GM12878 (cell line): ENCODE data around the gene TAPBP. TPM values are rescaled to one million over a fixed set of nuclear protein-coding genes. Genes with fewer than 3 reads are reported as not detected.

Source experiments
- ATAC-seq: fragments of 200-7000 bp; cut with Tn5 transposase; 3 replicates; pipeline ENCODE4 v1.9.1; 2020; ENCODE audit warnings: mild to moderate bottlenecking, moderate library complexity
- BruUV-seq: library from RNA; stranded (reverse); fragments of 400-500 nt; replicated peaks from 2 replicates; lab custom pipeline; 2021; lab: Mats Ljungman, UMichigan
- CTCF ChIA-PET: fragments of 300-600 bp; sonication (Branson Sonifier 250); formaldehyde crosslinking; extraction: SDS; loops from one replicate; lab custom pipeline; 2021; ENCODE audit warnings: inconsistent platforms; lab: Yijun Ruan, JAX
- POLR2A ChIA-PET: fragments of 350-600 bp; formaldehyde crosslinking; extraction: SDS; loops from one replicate; lab custom pipeline; 2021; ENCODE audit warnings: inconsistent platforms; lab: Charles Lee
- RAD21 ChIA-PET: fragments of 300-600 bp; sonication (Branson Sonifier 250); formaldehyde crosslinking; loops from one replicate; lab custom pipeline; 2023; ENCODE audit warnings: antibody characterized with exemption; ENCODE audit not compliant: unreplicated experiment; lab: Charles Lee
- SMC1A ChIA-PET: fragments of 300-600 bp; sonication (Branson Sonifier 250); formaldehyde crosslinking; loops from one replicate; lab custom pipeline; 2023; ENCODE audit not compliant: unreplicated experiment, uncharacterized antibody; lab: Charles Lee
- DNase-seq: peaks from one replicate; pipeline ENCODE4 v3.0.0-alpha.2; 2011; ENCODE audit warnings: low read depth, low spot score
- FAIRE-seq: peaks from 3 replicates; lab custom pipeline; 2011; peaks lifted over from hg19 to GRCh38; lab: Jason Lieb, UNC
- H2AFZ ChIP-seq: 2 replicates; pipeline ENCODE4 v1.6.0; 2011; ENCODE audit warnings: low read depth, low read length, control low read depth; ENCODE audit not compliant: control insufficient read depth
- H3K27ac ChIP-seq: 2 replicates; pipeline ENCODE4 v1.5.1; 2011; ENCODE audit warnings: control low read depth; ENCODE audit not compliant: control insufficient read depth, insufficient read depth
- H3K27me3 ChIP-seq, 2 experiments: replicated peaks in 1 of 2; 2 replicates each; pipeline versions ENCODE4 v1.6.0 to v1.6.1; 2011; ENCODE audit warnings: low read length in 1 of 2; ENCODE audit not compliant: control insufficient read depth in 2 of 2, insufficient read depth in 2 of 2
- H3K36me3 ChIP-seq, 2 experiments: 2 replicates each; pipeline ENCODE4 v1.5.1; 2011; ENCODE audit warnings: low read length in 1 of 2; ENCODE audit not compliant: control insufficient read depth in 2 of 2, insufficient read depth in 2 of 2
- H3K4me1 ChIP-seq: 2 replicates; pipeline ENCODE4 v1.6.1; 2011; ENCODE audit warnings: mild to moderate bottlenecking, low read length, moderate library complexity, mixed read lengths; ENCODE audit not compliant: control insufficient read depth, insufficient read depth
- H3K4me2 ChIP-seq: 2 replicates; pipeline ENCODE4 v1.6.0; 2011; ENCODE audit warnings: control low read depth; ENCODE audit not compliant: control insufficient read depth, insufficient read depth
- H3K4me3 ChIP-seq: fragments of 200-600 bp; sonication (generic); 2 replicates; pipeline ENCODE4 v1.5.1; 2016
- H3K79me2 ChIP-seq: 2 replicates; pipeline ENCODE4 v1.6.0; 2011; ENCODE audit warnings: low read length; ENCODE audit not compliant: control insufficient read depth, insufficient read depth
- H3K9ac ChIP-seq: 2 replicates; pipeline ENCODE4 v1.8.0; 2011; ENCODE audit warnings: low read length, control low read depth, mixed read lengths; ENCODE audit not compliant: control insufficient read depth, insufficient read depth
- H3K9me3 ChIP-seq: replicated peaks from 3 replicates; pipeline ENCODE4 v1.5.1; 2011; ENCODE audit warnings: mild to moderate bottlenecking, low read length; ENCODE audit not compliant: control insufficient read depth, insufficient read depth
- H4K20me1 ChIP-seq: 2 replicates; pipeline ENCODE4 v1.6.0; 2011; ENCODE audit not compliant: control insufficient read depth, insufficient read depth
- ASH2L ChIP-seq: fragments of 300-600, 200-600 bp; sonication (generic); IDR thresholded peaks from 2 replicates; pipeline ENCODE4 v1.6.1; 2017; ENCODE audit warnings: low read depth, mild to moderate bottlenecking, borderline replicate concordance
- CBX5 ChIP-seq: sonication (generic); IDR thresholded peaks from 2 replicates; pipeline ENCODE4 v1.6.1; 2016; ENCODE audit warnings: low read depth, moderate library complexity, mild to moderate bottlenecking, inconsistent platforms
- CREB1 ChIP-seq: IDR thresholded peaks from 2 replicates; pipeline ENCODE4 v1.6.1; 2012; ENCODE audit warnings: low read depth, mild to moderate bottlenecking, inconsistent platforms
- FOXM1 ChIP-seq: IDR thresholded peaks from 2 replicates; pipeline ENCODE4 v1.6.1; 2012; ENCODE audit warnings: low read depth, mild to moderate bottlenecking, inconsistent platforms, low read length, moderate library complexity
- IKZF2 ChIP-seq, 2 experiments: fragments of 450-650 bp; IDR thresholded peaks; 2 replicates each; pipeline ENCODE4 v1.6.1; 2017; ENCODE audit warnings: mild to moderate bottlenecking in 2 of 2, moderate library complexity in 2 of 2
- IRF4 ChIP-seq: IDR thresholded peaks from 2 replicates; pipeline ENCODE4 v1.6.1; 2011; ENCODE audit warnings: low read depth, low read length
- JUND ChIP-seq: IDR thresholded peaks from 2 replicates; pipeline ENCODE4 v1.6.1; 2012; ENCODE audit warnings: low read depth, mild to moderate bottlenecking, low read length, improper control_type of control experiment, moderate library complexity
- KLF5 ChIP-seq: fragments of 450-650 bp; IDR thresholded peaks from 2 replicates; pipeline ENCODE4 v1.6.1; 2014; ENCODE audit warnings: mild to moderate bottlenecking; ENCODE audit not compliant: partially characterized antibody
- MTA3 ChIP-seq: IDR thresholded peaks from 2 replicates; pipeline ENCODE4 v1.6.1; 2012; ENCODE audit warnings: low read length, inconsistent platforms, borderline replicate concordance
- NFIC ChIP-seq: IDR thresholded peaks from 2 replicates; pipeline ENCODE4 v1.6.1; 2012; ENCODE audit warnings: low read depth, mild to moderate bottlenecking, inconsistent platforms, low read length, moderate library complexity
- RUNX3 ChIP-seq: IDR thresholded peaks from 2 replicates; pipeline ENCODE4 v1.6.1; 2012; ENCODE audit warnings: low read length, inconsistent platforms
- SPI1 ChIP-seq: IDR thresholded peaks from 2 replicates; pipeline ENCODE4 v1.6.1; 2011; ENCODE audit warnings: low read depth, mild to moderate bottlenecking, low read length, moderate library complexity, borderline replicate concordance; ENCODE audit not compliant: insufficient read depth
- SRF ChIP-seq, 2 experiments: IDR thresholded peaks; 2 replicates each; pipeline ENCODE4 v1.6.1; 2011; ENCODE audit warnings: low read depth in 2 of 2, low read length in 2 of 2, mild to moderate bottlenecking in 1 of 2, moderate library complexity in 1 of 2
- TCF12 ChIP-seq: IDR thresholded peaks from 2 replicates; pipeline ENCODE4 v1.6.1; 2011; ENCODE audit warnings: low read depth, mild to moderate bottlenecking, low read length
- TCF3 ChIP-seq: IDR thresholded peaks from 2 replicates; pipeline ENCODE4 v1.6.1; 2012; ENCODE audit warnings: low read depth, mild to moderate bottlenecking, low read length, borderline replicate concordance; ENCODE audit not compliant: insufficient read depth
- TCF7 ChIP-seq: IDR thresholded peaks from 2 replicates; pipeline ENCODE4 v1.6.1; 2014; ENCODE audit warnings: antibody characterized with exemption, borderline replicate concordance
- ZBTB33 ChIP-seq: fragments of 450-650 bp; IDR thresholded peaks from 2 replicates; pipeline ENCODE4 v1.6.1; 2017; ENCODE audit warnings: mild to moderate bottlenecking
- ZNF217 ChIP-seq: fragments of 450-650 bp; IDR thresholded peaks from 2 replicates; pipeline ENCODE4 v1.6.1; 2017; ENCODE audit warnings: antibody characterized with exemption, mild to moderate bottlenecking
- ZNF384 ChIP-seq: IDR thresholded peaks from 2 replicates; pipeline ENCODE4 v1.6.1; 2012; ENCODE audit warnings: low read depth, mild to moderate bottlenecking, low read length, improper control_type of control experiment, borderline replicate concordance
- WGBS: methylation state at CpG from one replicate; pipeline ENCODE4 v1.1.6; 2016; ENCODE audit warnings: low lambda C conversion rate; ENCODE audit not compliant: insufficient replicate concordance, insufficient coverage; ENCODE audit errors: missing lambda C conversion rate; 5-methylcytosine and 5-hydroxymethylcytosine counted together
- in situ Hi-C: fragments of 300-500 bp; cut with MboI; formaldehyde crosslinking; loops from 9 replicates; pipeline ENCODE4 v1.14.3; 2018; ENCODE audit warnings: mixed read lengths
- intact Hi-C: fragments of 100-400 bp; cut with micrococcal nuclease; formaldehyde crosslinking; loops from one replicate; pipeline ENCODE4 v1.14.2; 2022; ENCODE audit not compliant: unreplicated experiment
- polyA plus RNA-seq, 11 experiments: library from polyadenylated mRNA; depleted of rRNA in 4 of 11; unstranded in 6 of 11; stranded (reverse) in 5 of 11; fragments of >200 nt; fragmentation: Nextera tagmentation in 4 of 11; fragmentation: Illumina TruSeq in 1 of 11; extraction: Ambion mirVana in 4 of 11; extraction: Trizol in 1 of 11; gene quantifications; 1 replicate in 1 of 11; 2 replicates in 10 of 11; pipeline versions ENCODE4 v1.2.1 to v1.2.3, GENCODE V29; 2011 to 2016; ENCODE audit warnings: inconsistent platforms in 2 of 11, missing spikeins in 2 of 11, low read depth in 1 of 11
- total RNA-seq, 4 experiments: library from RNA; depleted of rRNA in 3 of 4; stranded (reverse); fragments of >200 nt in 3 of 4; fragmentation: Illumina TruSeq in 1 of 4; extraction: Trizol in 1 of 4; gene quantifications; 2 replicates each; pipeline versions ENCODE4 v1.2.1 to v1.2.3, GENCODE V29; 2013 to 2021
- TF ChIP-seq, protein P1 (sequence below): fragments of 450-650 bp; IDR thresholded peaks from 2 replicates; pipeline ENCODE4 v1.6.1; 2017; ENCODE audit warnings: low read depth, mild to moderate bottlenecking, moderate library complexity

The TAPBP gene
- total and polyA plus RNA-seq, 10 of the 15 experiments (the other 5 are each of a cell fraction or from before 2014, with no cell fraction given) = 14.6 to 210 (median 78.1) TPM

- TF ChIP-seq IRF4 (no peak), ASH2L (no peak)
- TF ChIP-seq, all 136 proteins: peak for 0
These were observed 15.2 kb upstream of the TAPBP start (continued) for GRCh38 chr6:33329058-33329457.

DNA sequence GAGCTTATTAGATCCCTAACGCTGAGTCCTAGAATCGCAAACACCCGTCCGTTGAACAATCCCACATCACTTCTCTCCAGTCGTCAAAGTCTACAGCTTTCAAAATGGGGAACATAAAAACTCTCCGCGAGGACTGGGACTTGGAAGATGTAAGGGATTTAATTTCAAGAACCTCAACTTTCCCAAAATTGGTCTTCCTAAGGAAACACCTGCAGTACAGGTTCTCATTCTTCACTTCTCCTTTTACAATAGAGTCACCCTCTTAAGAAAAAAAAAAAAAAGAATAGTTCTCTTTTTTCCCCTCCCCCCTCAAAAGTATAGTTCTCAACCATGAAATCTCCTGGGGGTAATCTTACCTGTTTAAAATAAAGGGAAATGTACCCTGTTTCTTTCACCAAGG is 10.2 kb upstream of the TAPBP start:
- RAD21 ChIA-PET = interaction anchor here (1.1 to 1.2 kb wide), 2 partner anchors 25 to 76 kb away, joined by 3 to 4 read pairs; no protein-coding TSS in a partner anchor
- H2AFZ ChIP-seq = peak overlapping the region; percentile 82
- TF ChIP-seq TCF3 (0 out of 2 replicates have a peak, but pooled peaks have one; percentile 29), ASH2L (no peak), CREB1 (no peak), ZNF384 (peak; percentile 94), JUND (0 out of 2 replicates have a peak, but pooled peaks have one; percentile 24), ZBTB33 (no peak), ZNF217 (peak; percentile 29; the same call in 1 of the 2 replicates), SRF (IDR thresholded peaks at IDR 0.05; ENCODE audit: low read depth in 2 of 2, low read length in 2 of 2) (0 out of 4 replicates have a peak, but pooled peaks of 1 of the 2 experiments have one; percentile 43), TCF7 (no peak), NFIC (peak; percentile 33; the same call in 1 of the 2 replicates), SPI1 (peak; percentile 71), CBX5 (no peak), MTA3 (no peak), IKZF2 (IDR thresholded peaks at IDR 0.05) (peak; percentile 70 to 84), KLF5 (no peak), TCF12 (no peak), FOXM1 (peak; percentile 22; the same call in 1 of the 2 replicates), RUNX3 (peak; percentile 20; the same call in 1 of the 2 replicates)
- TF ChIP-seq, protein P1, sequence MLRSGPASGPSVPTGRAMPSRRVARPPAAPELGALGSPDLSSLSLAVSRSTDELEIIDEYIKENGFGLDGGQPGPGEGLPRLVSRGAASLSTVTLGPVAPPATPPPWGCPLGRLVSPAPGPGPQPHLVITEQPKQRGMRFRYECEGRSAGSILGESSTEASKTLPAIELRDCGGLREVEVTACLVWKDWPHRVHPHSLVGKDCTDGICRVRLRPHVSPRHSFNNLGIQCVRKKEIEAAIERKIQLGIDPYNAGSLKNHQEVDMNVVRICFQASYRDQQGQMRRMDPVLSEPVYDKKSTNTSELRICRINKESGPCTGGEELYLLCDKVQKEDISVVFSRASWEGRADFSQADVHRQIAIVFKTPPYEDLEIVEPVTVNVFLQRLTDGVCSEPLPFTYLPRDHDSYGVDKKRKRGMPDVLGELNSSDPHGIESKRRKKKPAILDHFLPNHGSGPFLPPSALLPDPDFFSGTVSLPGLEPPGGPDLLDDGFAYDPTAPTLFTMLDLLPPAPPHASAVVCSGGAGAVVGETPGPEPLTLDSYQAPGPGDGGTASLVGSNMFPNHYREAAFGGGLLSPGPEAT = peak; percentile 65; the same call in 1 of the 2 replicates

More for the DNA sequence above, 10.2 kb upstream of the TAPBP start:
- WGBS = under 1% methylated on average over 7 of the region's 7 CpGs
- Histone ChIP-seq H3K4me3 (peak overlapping the region; percentile 80), H3K36me3 (peaks cover 7 to 11% of the 10 kb centered on the region in 2 experiments; a peak in 3 of 4 replicates), H3K9me3 (no peaks in the 10 kb centered on the region), H3K4me2 (peak overlapping the region; percentile 79), H4K20me1 (0 out of 2 replicates have a peak, but pooled peaks cover 3% of the 10 kb centered on the region), H3K9ac (peak overlapping the region; percentile 82), H3K79me2 (peaks cover 29% of the 10 kb centered on the region), H3K27me3 (no peaks in the 10 kb centered on the region), H3K27ac (peak overlapping the region; percentile 83), H3K4me1 (peaks cover 10% of the 10 kb centered on the region)
- ChIA-PET POLR2A (interaction anchor here (0.6 to 1.5 kb wide), 7 partner anchors 12 to 301 kb away, joined by 3 to 7 read pairs (median 4); partner anchors contain the start of gene CUTA), SMC1A (interaction anchor here (0.6 to 2.0 kb wide), 4 partner anchors 9 to 1136 kb away, joined by 3 to 7 read pairs (median 3); no protein-coding TSS in a partner anchor), CTCF (interaction anchor here (1.2 to 1.7 kb wide), 2 partner anchors 67 to 358 kb away, joined by 3 to 7 read pairs; no protein-coding TSS in a partner anchor)
- BruUV-seq = no TSS peak
- FAIRE-seq (peak; percentile 49), DNase-seq (no peak), ATAC-seq (no peak)
- intact Hi-C loops (no loop called here), in situ Hi-C loops (no loop called here)
